ENCODE results near the gene PRKCH.

PRKCH gene

GRCh38 chr14:61565836-61566536, 244.6 kb downstream of the PRKCH start:
- H4K20me1 ChIP-seq (ENCODE audit: insufficient read depth, low read length, poor library complexity, severe bottlenecking), result no peaks in the 10 kb centered on the region
- H3K9me2 ChIP-seq (replicated peaks; ENCODE audit: low read depth, low read length), result no peaks in the 10 kb centered on the region
- H3K4me3 ChIP-seq (ENCODE audit: low read length, poor library complexity, severe bottlenecking), result no peak overlapping the region
- TF ChIP-seq CTCF (conservative IDR thresholded peaks at IDR 0.05; ENCODE audit: low read length) (no peak), EZH2phosphoT487 (IDR thresholded peaks at IDR 0.05; ENCODE audit: borderline replicate concordance) (no peak)
- H3K9ac ChIP-seq (ENCODE audit: low read depth, low read length, poor library complexity, severe bottlenecking), result no peak overlapping the region
- no peak overlapping the region for H3K4me2 ChIP-seq (ENCODE audit: low read depth, low read length, poor library complexity, severe bottlenecking)
- no peaks in the 10 kb centered on the region for H3F3A ChIP-seq (ENCODE audit: low read depth)
- H3K9me3 ChIP-seq (ENCODE audit: insufficient read depth, low read depth, low read length), result no peaks in the 10 kb centered on the region
- no peaks in the 10 kb centered on the region for H3K27me3 ChIP-seq (ENCODE audit: insufficient read depth, low read length, poor library complexity, severe bottlenecking)
- H3K4me1 ChIP-seq (ENCODE audit: insufficient read depth, low read length, poor library complexity, severe bottlenecking), result peaks cover 26% of the 10 kb centered on the region
- H3K36me3 ChIP-seq (ENCODE audit: insufficient read depth, low read length), result no peaks in the 10 kb centered on the region
- no peak overlapping the region for H2AFZ ChIP-seq (ENCODE audit: low read length)
- H3K79me2 ChIP-seq (ENCODE audit: insufficient read depth, low read length), result no peaks in the 10 kb centered on the region

GRCh38 chr14:61566537-61567225, 245.3 kb downstream of the PRKCH start:
- no peaks in the 10 kb centered on the region for H3K79me2 ChIP-seq (ENCODE audit: insufficient read depth, low read length)
- no peak overlapping the region for H3K9ac ChIP-seq (ENCODE audit: low read depth, low read length, poor library complexity, severe bottlenecking)
- TF ChIP-seq CTCF (conservative IDR thresholded peaks at IDR 0.05; ENCODE audit: low read length) (no peak), EZH2phosphoT487 (IDR thresholded peaks at IDR 0.05; ENCODE audit: borderline replicate concordance) (no peak)
- H3K4me1 ChIP-seq (ENCODE audit: insufficient read depth, low read length, poor library complexity, severe bottlenecking), result peaks cover 25% of the 10 kb centered on the region
- no peaks in the 10 kb centered on the region for H4K20me1 ChIP-seq (ENCODE audit: insufficient read depth, low read length, poor library complexity, severe bottlenecking)
- no peak overlapping the region for H3K4me2 ChIP-seq (ENCODE audit: low read depth, low read length, poor library complexity, severe bottlenecking)
- no peaks in the 10 kb centered on the region for H3K36me3 ChIP-seq (ENCODE audit: insufficient read depth, low read length)
- H3K9me2 ChIP-seq (replicated peaks; ENCODE audit: low read depth, low read length), result no peaks in the 10 kb centered on the region
- no peaks in the 10 kb centered on the region for H3K27me3 ChIP-seq (ENCODE audit: insufficient read depth, low read length, poor library complexity, severe bottlenecking)
- no peaks in the 10 kb centered on the region for H3K9me3 ChIP-seq (ENCODE audit: insufficient read depth, low read depth, low read length)
- H3K4me3 ChIP-seq (ENCODE audit: low read length, poor library complexity, severe bottlenecking), result no peak overlapping the region
- H3F3A ChIP-seq (ENCODE audit: low read depth), result no peaks in the 10 kb centered on the region
- H2AFZ ChIP-seq (ENCODE audit: low read length), result no peak overlapping the region

- H3K4me2 ChIP-seq (ENCODE audit: low read depth, low read length, poor library complexity, severe bottlenecking), result peak overlapping the region; percentile 25
- no peaks in the 10 kb centered on the region for H3K9me3 ChIP-seq (ENCODE audit: insufficient read depth, low read depth, low read length)
- H2AFZ ChIP-seq (ENCODE audit: low read length), result no peak overlapping the region
- H3K9me2 ChIP-seq (replicated peaks; ENCODE audit: low read depth, low read length), result no peaks in the 10 kb centered on the region
- no peaks in the 10 kb centered on the region for H3K36me3 ChIP-seq (ENCODE audit: insufficient read depth, low read length)
- TF ChIP-seq CTCF (conservative IDR thresholded peaks at IDR 0.05; ENCODE audit: low read length) (no peak), EZH2phosphoT487 (IDR thresholded peaks at IDR 0.05; ENCODE audit: borderline replicate concordance) (no peak)
- H3K4me3 ChIP-seq (ENCODE audit: low read length, poor library complexity, severe bottlenecking), result no peak overlapping the region
- H3F3A ChIP-seq (ENCODE audit: low read depth), result no peaks in the 10 kb centered on the region
- no peaks in the 10 kb centered on the region for H4K20me1 ChIP-seq (ENCODE audit: insufficient read depth, low read length, poor library complexity, severe bottlenecking)
- H3K27me3 ChIP-seq (ENCODE audit: insufficient read depth, low read length, poor library complexity, severe bottlenecking), result no peaks in the 10 kb centered on the region
- no peaks in the 10 kb centered on the region for H3K79me2 ChIP-seq (ENCODE audit: insufficient read depth, low read length)
- no peak overlapping the region for H3K9ac ChIP-seq (ENCODE audit: low read depth, low read length, poor library complexity, severe bottlenecking)
- H3K4me1 ChIP-seq (ENCODE audit: insufficient read depth, low read length, poor library complexity, severe bottlenecking), result peaks cover 20% of the 10 kb centered on the region
These were observed 246.6 kb downstream of the PRKCH start for GRCh38 chr14:61567838-61568571.

Measured in Loucy (cell line).